H9 (cell line): ENCODE data around the gene FCRL3. TPM values are rescaled to one million over a fixed set of nuclear protein-coding genes. Genes with fewer than 3 reads are reported as not detected.

Experiments used
- DNase-seq: peaks from one replicate; pipeline ENCODE4 v3.0.0-alpha.2; 2017
- H2AFZ ChIP-seq: one replicate; pipeline ENCODE4 v1.6.1; 2013; ENCODE audit warnings: mild to moderate bottlenecking, low read length, control low read depth, moderate library complexity
- H2AK5ac ChIP-seq: 2 replicates; pipeline ENCODE4 v1.6.1; 2013; ENCODE audit warnings: low read length, control low read depth, mixed read lengths; ENCODE audit not compliant: insufficient read length
- H2BK120ac ChIP-seq: one replicate; pipeline ENCODE4 v1.6.1; 2013; ENCODE audit warnings: low read depth, mild to moderate bottlenecking, low read length, control low read depth, inconsistent platforms; ENCODE audit not compliant: poor library complexity, severe bottlenecking
- H2BK12ac ChIP-seq: 2 replicates; pipeline ENCODE4 v1.6.1; 2013; ENCODE audit warnings: low read length, control low read depth, mixed read lengths, low read depth; ENCODE audit not compliant: insufficient read length
- H2BK15ac ChIP-seq: 2 replicates; pipeline ENCODE4 v1.6.1; 2013; ENCODE audit warnings: low read depth, low read length, control low read depth
- H2BK20ac ChIP-seq: one replicate; pipeline ENCODE4 v1.6.1; 2013; ENCODE audit warnings: low read depth, mild to moderate bottlenecking, low read length, control low read depth, inconsistent platforms; ENCODE audit not compliant: poor library complexity, severe bottlenecking
- H2BK5ac ChIP-seq: 2 replicates; pipeline ENCODE4 v1.6.1; 2013; ENCODE audit warnings: low read length, control low read depth, mixed read lengths; ENCODE audit not compliant: insufficient read length
- H3K14ac ChIP-seq: 2 replicates; pipeline ENCODE4 v1.6.1; 2013; ENCODE audit warnings: low read length, control low read depth; ENCODE audit not compliant: insufficient read depth
- H3K18ac ChIP-seq: 2 replicates; pipeline ENCODE4 v1.6.1; 2013; ENCODE audit warnings: low read depth, mild to moderate bottlenecking, mixed read lengths, low read length, control low read depth; ENCODE audit not compliant: insufficient read length
- H3K23ac ChIP-seq: 2 replicates; pipeline ENCODE4 v1.6.1; 2013; ENCODE audit warnings: low read length, control low read depth, mixed read lengths, low read depth; ENCODE audit not compliant: insufficient read length
- H3K23me2 ChIP-seq: 2 replicates; pipeline ENCODE4 v1.6.1; 2013; ENCODE audit warnings: low read depth, mild to moderate bottlenecking, mixed read lengths, low read length, control low read depth; ENCODE audit not compliant: insufficient read length, poor library complexity, severe bottlenecking
- H3K27ac ChIP-seq: 2 replicates; pipeline ENCODE4 v1.5.1; 2013; ENCODE audit warnings: low read length, control low read depth, mixed read lengths, low read depth; ENCODE audit not compliant: insufficient read length
- H3K27me3 ChIP-seq: 2 replicates; pipeline ENCODE4 v1.6.1; 2013; ENCODE audit warnings: low read length, control low read depth, inconsistent platforms; ENCODE audit not compliant: insufficient read depth
- H3K4ac ChIP-seq: 2 replicates; pipeline ENCODE4 v1.6.1; 2013; ENCODE audit warnings: low read depth, mild to moderate bottlenecking, control low read depth, inconsistent platforms, low read length, moderate library complexity
- H3K4me1 ChIP-seq: 2 replicates; pipeline ENCODE4 v1.6.1; 2013; ENCODE audit warnings: low read length, control low read depth, inconsistent platforms; ENCODE audit not compliant: insufficient read depth
- H3K4me2 ChIP-seq: 2 replicates; pipeline ENCODE4 v1.6.1; 2013; ENCODE audit warnings: low read length, control low read depth, mixed read lengths; ENCODE audit not compliant: insufficient read length, insufficient read depth
- H3K56ac ChIP-seq: 2 replicates; pipeline ENCODE4 v1.6.1; 2013; ENCODE audit warnings: low read depth, mild to moderate bottlenecking, mixed read lengths, low read length, control low read depth; ENCODE audit not compliant: insufficient read length
- H3K79me1 ChIP-seq: 2 replicates; pipeline ENCODE4 v1.6.1; 2013; ENCODE audit warnings: low read depth, mild to moderate bottlenecking, moderate library complexity, low read length, control low read depth, inconsistent platforms; ENCODE audit not compliant: insufficient read depth, poor library complexity, severe bottlenecking
- H3K79me2 ChIP-seq: 2 replicates; pipeline ENCODE4 v1.6.1; 2013; ENCODE audit warnings: low read length, control low read depth, inconsistent platforms; ENCODE audit not compliant: insufficient read depth
- H3K9ac ChIP-seq: 2 replicates; pipeline ENCODE4 v1.6.1; 2013; ENCODE audit warnings: low read length, control low read depth, mixed read lengths; ENCODE audit not compliant: insufficient read length; ENCODE audit errors: extremely low read depth
- H3K9me3 ChIP-seq: one replicate; pipeline ENCODE4 v1.6.1; 2013; ENCODE audit warnings: low read depth, low read length, inconsistent platforms; ENCODE audit not compliant: control insufficient read depth
- H3T11ph ChIP-seq: one replicate; pipeline ENCODE4 v1.6.1; 2013; ENCODE audit warnings: mild to moderate bottlenecking, low read length, control low read depth, inconsistent platforms
- H4K20me1 ChIP-seq: one replicate; pipeline ENCODE4 v1.6.1; 2013; ENCODE audit not compliant: control insufficient read depth, insufficient read length, insufficient read depth
- H4K5ac ChIP-seq: 2 replicates; pipeline ENCODE4 v1.6.1; 2013; ENCODE audit warnings: low read depth, mild to moderate bottlenecking, mixed read lengths, low read length, control low read depth; ENCODE audit not compliant: insufficient read length
- H4K8ac ChIP-seq: replicated peaks from 2 replicates; pipeline ENCODE4 v1.6.1; 2013; ENCODE audit warnings: low read length, control low read depth, mixed read lengths, low read depth; ENCODE audit not compliant: insufficient read length
- H4K91ac ChIP-seq: 2 replicates; pipeline ENCODE4 v1.6.1; 2013; ENCODE audit warnings: low read depth, mild to moderate bottlenecking, moderate library complexity, mixed read lengths, low read length, control low read depth; ENCODE audit not compliant: insufficient read length
- H3K27ac Mint-ChIP-seq, 3 experiments: 2 replicates in 2 of 3; 3 replicates in 1 of 3; pipeline ENCODE4 v1.8.0; 2020 to 2021; ENCODE audit warnings: mixed read lengths in 3 of 3, mild to moderate bottlenecking in 1 of 3, moderate library complexity in 1 of 3
- H3K27me3 Mint-ChIP-seq: 2 replicates; pipeline ENCODE4 v1.8.0; 2021; ENCODE audit warnings: low read depth, mild to moderate bottlenecking, moderate library complexity, mixed read lengths
- H3K36me3 Mint-ChIP-seq, 3 experiments: 2 replicates in 2 of 3; 3 replicates in 1 of 3; pipeline ENCODE4 v1.8.0; 2020 to 2021; ENCODE audit warnings: low read depth in 3 of 3, mixed read lengths in 3 of 3; ENCODE audit not compliant: insufficient read depth in 1 of 3
- H3K4me1 Mint-ChIP-seq, 2 experiments: 2 replicates each; pipeline ENCODE4 v1.8.0; 2020; ENCODE audit warnings: mixed read lengths in 2 of 2
- H3K4me3 Mint-ChIP-seq, 2 experiments: 2 replicates in 1 of 2; 3 replicates in 1 of 2; pipeline ENCODE4 v1.8.0; 2020 to 2021; ENCODE audit warnings: mild to moderate bottlenecking in 2 of 2, mixed read lengths in 2 of 2, moderate library complexity in 1 of 2
- H3K9me3 Mint-ChIP-seq, 2 experiments: 2 replicates in 1 of 2; 3 replicates in 1 of 2; pipeline ENCODE4 v1.8.0; 2020; ENCODE audit warnings: mild to moderate bottlenecking in 2 of 2, mixed read lengths in 2 of 2, moderate library complexity in 1 of 2
- CTCF ChIP-seq: fragments of 200-600 bp; sonication (generic); conservative IDR thresholded peaks from 3 replicates; pipeline ENCODE4 v1.8.0; 2021; ENCODE audit warnings: antibody characterized with exemption, mild to moderate bottlenecking
- total RNA-seq: library from RNA; stranded (reverse); gene quantifications from 2 replicates; pipeline ENCODE4 v1.2.1, GENCODE V29; 2021

FCRL3 gene
- total RNA-seq, 1 experiment from 2014 or later: not detected

- Histone ChIP-seq H4K91ac (no peak overlapping the region), H3K56ac (no peak overlapping the region), H2BK5ac (no peak overlapping the region), H3K9ac (no peak overlapping the region), H3K79me1 (no peaks in the 10 kb centered on the region), H2AFZ (no peak overlapping the region), H4K20me1 (no peaks in the 10 kb centered on the region), H3K4me2 (no peak overlapping the region), H2BK20ac (no peak overlapping the region), H4K8ac (no peak overlapping the region), H3K18ac (no peak overlapping the region), H3K79me2 (no peaks in the 10 kb centered on the region), H3K4me1 (no peaks in the 10 kb centered on the region), H3K23me2 (no peaks in the 10 kb centered on the region), H3K4ac (no peak overlapping the region), H2BK120ac (no peak overlapping the region), H3K27ac (no peak overlapping the region), H2AK5ac (no peak overlapping the region), H2BK15ac (no peak overlapping the region), H3T11ph (no peak overlapping the region), H2BK12ac (no peak overlapping the region), H3K14ac (no peak overlapping the region), H3K9me3 (no peaks in the 10 kb centered on the region), H3K23ac (no peak overlapping the region), H3K27me3 (no peaks in the 10 kb centered on the region), H4K5ac (no peak overlapping the region)
- no peak for TF ChIP-seq CTCF
- H3K27ac Mint-ChIP-seq: no peak overlapping the region
- H3K4me3 Mint-ChIP-seq: no peak overlapping the region
- H3K4me1 Mint-ChIP-seq: no peaks in the 10 kb centered on the region
- H3K9me3 Mint-ChIP-seq: no peaks in the 10 kb centered on the region; a peak in 1 of 5 replicates
- DNase-seq: no peak
- no peaks in the 10 kb centered on the region for H3K36me3 Mint-ChIP-seq
- H3K27me3 Mint-ChIP-seq: peaks cover 4% of the 10 kb centered on the region; the same call in 1 of the 2 replicates
Measured at GRCh38 chr1:157704878-157705277, 4.3 kb upstream of the FCRL3 start.
